ENCODE data around the gene DPEP1. TPM values are rescaled to one million over a fixed set of nuclear protein-coding genes. Genes with fewer than 3 reads are reported as not detected.

Gene DPEP1
- total and polyA plus RNA-seq, 2 experiments from 2014 or later, result 1.7 to 2.3 TPM

- Histone ChIP-seq H3K79me2 (replicated peaks; ENCODE audit: insufficient read depth) (no peaks in the 10 kb centered on the region), H3K36me3 (ENCODE audit: insufficient read depth) (no peaks in the 10 kb centered on the region), H3K4me2 (no peak overlapping the region), H3K4me3 (no peak overlapping the region), H2AFZ (no peak overlapping the region), H3F3A (replicated peaks; ENCODE audit: low read depth) (no peaks in the 10 kb centered on the region), H4K20me1 (replicated peaks; ENCODE audit: insufficient read depth) (no peaks in the 10 kb centered on the region), H3K27me3 (ENCODE audit: insufficient read depth) (no peaks in the 10 kb centered on the region), H3K4me1 (ENCODE audit: insufficient read depth) (no peaks in the 10 kb centered on the region), H3K9me2 (ENCODE audit: insufficient read depth) (no peaks in the 10 kb centered on the region), H3K27ac (ENCODE audit: low read depth) (no peak overlapping the region)
- Mint-ChIP-seq H3K9me3 (no peaks in the 10 kb centered on the region), H3K27me3 (ENCODE audit: insufficient read depth, low read depth, poor library complexity) (peaks cover 15% of the 10 kb centered on the region), H3K36me3 (ENCODE audit: low read depth) (no peaks in the 10 kb centered on the region), H3K4me3 (no peak overlapping the region), H3K27ac (no peak overlapping the region), H3K4me1 (peaks cover 4% of the 10 kb centered on the region)
- ATAC-seq (no peak), DNase-seq (ENCODE audit: low spot score) (no peak)
- no peak for TF ChIP-seq NANOG (IDR thresholded peaks at IDR 0.05; ENCODE audit: borderline replicate concordance)
- TF ChIP-seq CREB1 (CRISPR knock-in tag; IDR thresholded peaks at IDR 0.05; ENCODE audit: low read depth), result no peak
- no peak for TF ChIP-seq ZNF331 (CRISPR knock-in tag; IDR thresholded peaks at IDR 0.05; ENCODE audit: low read depth)
- no peak for TF ChIP-seq STAT1 (IDR thresholded peaks at IDR 0.05; ENCODE audit: unreplicated experiment)
These were observed 17.3 kb upstream of the DPEP1 start for GRCh38 chr16:89596061-89596689.

GRCh38 chr16:89596957-89597649, 16.3 kb upstream of the DPEP1 start:
- no peak overlapping the region for H3K27ac Mint-ChIP-seq
- TF ChIP-seq POLR2AphosphoS5 (IDR thresholded peaks at IDR 0.05; ENCODE audit: low read depth) (no peak), CTCF (conservative IDR thresholded peaks at IDR 0.05; ENCODE audit: low read depth in 2 of 2) (no peak), ETS1 (IDR thresholded peaks at IDR 0.05) (no peak), JUNB (IDR thresholded peaks at IDR 0.05; ENCODE audit: unreplicated experiment) (no peak), ZNF114 (CRISPR knock-in tag; IDR thresholded peaks at IDR 0.05) (no peak), STAT1 (IDR thresholded peaks at IDR 0.05; ENCODE audit: unreplicated experiment) (no peak), ZNF462 (CRISPR knock-in tag; IDR thresholded peaks at IDR 0.05) (no peak)

More at GRCh38 chr16:89596957-89597649, 16.3 kb upstream of the DPEP1 start:
- Mint-ChIP-seq H3K27me3 (ENCODE audit: insufficient read depth, low read depth, poor library complexity) (peaks cover 11% of the 10 kb centered on the region), H3K36me3 (ENCODE audit: low read depth) (no peaks in the 10 kb centered on the region), H3K4me3 (no peak overlapping the region), H3K4me1 (peaks cover 4% of the 10 kb centered on the region), H3K9me3 (no peaks in the 10 kb centered on the region)
- no peak overlapping the region for H3K4me2 ChIP-seq
- no peaks in the 10 kb centered on the region for H3F3A ChIP-seq (replicated peaks; ENCODE audit: low read depth)
- no peak for ATAC-seq
- H2AFZ ChIP-seq, result no peak overlapping the region
- H3K9me2 ChIP-seq (ENCODE audit: insufficient read depth), result no peaks in the 10 kb centered on the region
- no peaks in the 10 kb centered on the region for H3K36me3 ChIP-seq (ENCODE audit: insufficient read depth)
- H3K27ac ChIP-seq (ENCODE audit: low read depth), result no peak overlapping the region
- H3K27me3 ChIP-seq (ENCODE audit: insufficient read depth), result no peaks in the 10 kb centered on the region
- DNase-seq (ENCODE audit: low spot score), result no peak
- no peak overlapping the region for H3K4me3 ChIP-seq
- H3K79me2 ChIP-seq (replicated peaks; ENCODE audit: insufficient read depth), result no peaks in the 10 kb centered on the region
- H3K4me1 ChIP-seq (ENCODE audit: insufficient read depth), result peaks cover 5% of the 10 kb centered on the region; the same call in 1 of the 2 replicates
- no peaks in the 10 kb centered on the region for H4K20me1 ChIP-seq (replicated peaks; ENCODE audit: insufficient read depth)

All from GM23338 (cell line).